ENCODE results near the gene ADGRG1. TPM values are rescaled to one million over a fixed set of nuclear protein-coding genes. Genes with fewer than 3 reads are reported as not detected.

The ADGRG1 gene
- total RNA-seq, 2 experiments from 2014 or later, result 3.3 to 3.7 TPM

GRCh38 chr16:57675741-57676551 is 47.5 kb downstream of the ADGRG1 start:
- H3K27ac Mint-ChIP-seq, result no peak overlapping the region
- POLR2A ChIA-PET, result no interaction called here

GRCh38 chr16:57676553-57677085 is 48.2 kb downstream of the ADGRG1 start:
- Mint-ChIP-seq H3K27ac (peak overlapping the region; percentile 4), H3K36me3 (ENCODE audit: low read depth) (no peaks in the 10 kb centered on the region), H3K4me3 (no peak overlapping the region), H3K9me3 (ENCODE audit: insufficient read depth) (no peaks in the 10 kb centered on the region), H3K4me1 (ENCODE audit: low read depth) (peaks cover 12% of the 10 kb centered on the region), H3K27me3 (ENCODE audit: low read depth) (peaks cover 15% of the 10 kb centered on the region)
- ChIA-PET CTCF (no interaction called here), POLR2A (no interaction called here)
- ATAC-seq (no peak), DNase-seq (no peak)

More at GRCh38 chr16:57675741-57676551, 47.5 kb downstream of the ADGRG1 start:
- H3K9me3 Mint-ChIP-seq (ENCODE audit: insufficient read depth), result no peaks in the 10 kb centered on the region
- DNase-seq (no peak), ATAC-seq (no peak)
- CTCF ChIA-PET, result no interaction called here
- H3K4me1 Mint-ChIP-seq (ENCODE audit: low read depth), result peaks cover 10% of the 10 kb centered on the region
- H3K27me3 Mint-ChIP-seq (ENCODE audit: low read depth), result peaks cover 19% of the 10 kb centered on the region
- no peaks in the 10 kb centered on the region for H3K36me3 Mint-ChIP-seq (ENCODE audit: low read depth)
- H3K4me3 Mint-ChIP-seq, result no peak overlapping the region

- no peak for DNase-seq
- ChIA-PET POLR2A (no interaction called here), CTCF (no interaction called here)
- no peak overlapping the region for H3K4me3 Mint-ChIP-seq
- H3K9me3 Mint-ChIP-seq (ENCODE audit: insufficient read depth), result no peaks in the 10 kb centered on the region
- peaks cover 14% of the 10 kb centered on the region for H3K27me3 Mint-ChIP-seq (ENCODE audit: low read depth)
- H3K36me3 Mint-ChIP-seq (ENCODE audit: low read depth), result no peaks in the 10 kb centered on the region
- peaks cover 12% of the 10 kb centered on the region for H3K4me1 Mint-ChIP-seq (ENCODE audit: low read depth)
- H3K27ac Mint-ChIP-seq, result no peak overlapping the region
- no peak for ATAC-seq
Measured at GRCh38 chr16:57677622-57678369, 49.4 kb downstream of the ADGRG1 start.

GRCh38 chr16:57679016-57679415 is 50.6 kb downstream of the ADGRG1 start:
- no peak for ATAC-seq
- ChIA-PET POLR2A (no interaction called here), CTCF (no interaction called here)
- H3K36me3 Mint-ChIP-seq (ENCODE audit: low read depth), result no peaks in the 10 kb centered on the region
- peaks cover 5% of the 10 kb centered on the region for H3K27me3 Mint-ChIP-seq (ENCODE audit: low read depth)
- H3K4me3 Mint-ChIP-seq, result no peak overlapping the region
- H3K4me1 Mint-ChIP-seq (ENCODE audit: low read depth), result peaks cover 12% of the 10 kb centered on the region
- no peak overlapping the region for H3K27ac Mint-ChIP-seq
- no peak for DNase-seq
- H3K9me3 Mint-ChIP-seq (ENCODE audit: insufficient read depth), result no peaks in the 10 kb centered on the region

GRCh38 chr16:57679767-57680482 is 51.5 kb downstream of the ADGRG1 start:
- Mint-ChIP-seq H3K9me3 (ENCODE audit: insufficient read depth) (no peaks in the 10 kb centered on the region), H3K27ac (no peak overlapping the region), H3K27me3 (ENCODE audit: low read depth) (peaks cover 3% of the 10 kb centered on the region), H3K4me3 (no peak overlapping the region), H3K4me1 (ENCODE audit: low read depth) (peaks cover 12% of the 10 kb centered on the region), H3K36me3 (ENCODE audit: low read depth) (no peaks in the 10 kb centered on the region)
- POLR2A ChIA-PET, result no interaction called here
- ATAC-seq (peak; percentile 48), DNase-seq (no peak)
- CTCF ChIA-PET, result interaction anchor here (1.5 kb wide), 2 partner anchors 8 to 47 kb away, joined by 4 read pairs; no protein-coding TSS in a partner anchor

GRCh38 chr16:57680842-57681375 is 52.5 kb downstream of the ADGRG1 start:
- CTCF ChIA-PET, result interaction anchor here (0.6 to 1.5 kb wide), 3 partner anchors 9 to 46 kb away, joined by 3 to 4 read pairs (median 4); no protein-coding TSS in a partner anchor
- POLR2A ChIA-PET, result no interaction called here
- Mint-ChIP-seq H3K27ac (no peak overlapping the region), H3K4me1 (ENCODE audit: low read depth) (peaks cover 12% of the 10 kb centered on the region), H3K36me3 (ENCODE audit: low read depth) (no peaks in the 10 kb centered on the region), H3K9me3 (ENCODE audit: insufficient read depth) (no peaks in the 10 kb centered on the region), H3K27me3 (ENCODE audit: low read depth) (no peaks in the 10 kb centered on the region), H3K4me3 (no peak overlapping the region)
- no peak for DNase-seq
- no peak for ATAC-seq

- Mint-ChIP-seq H3K9me3 (ENCODE audit: insufficient read depth) (no peaks in the 10 kb centered on the region), H3K27me3 (ENCODE audit: low read depth) (no peaks in the 10 kb centered on the region), H3K27ac (no peak overlapping the region), H3K4me1 (ENCODE audit: low read depth) (peaks cover 12% of the 10 kb centered on the region), H3K36me3 (ENCODE audit: low read depth) (no peaks in the 10 kb centered on the region), H3K4me3 (no peak overlapping the region)
- POLR2A ChIA-PET, result interaction anchor here (1.1 kb wide), 1 partner anchor 10 kb away, joined by 4 read pairs; no protein-coding TSS in a partner anchor
- DNase-seq (no peak), ATAC-seq (no peak)
- CTCF ChIA-PET, result interaction anchor here (1.2 to 1.5 kb wide), 3 partner anchors 10 to 45 kb away, joined by 3 to 4 read pairs (median 4); no protein-coding TSS in a partner anchor
Measured at GRCh38 chr16:57681950-57682728, 53.7 kb downstream of the ADGRG1 start.

GRCh38 chr16:57682809-57683635 is 54.6 kb downstream of the ADGRG1 start:
- POLR2A ChIA-PET, result interaction anchor here (1.1 kb wide), 1 partner anchor 11 kb away, joined by 4 read pairs; no protein-coding TSS in a partner anchor
- DNase-seq, result no peak
- H3K9me3 Mint-ChIP-seq (ENCODE audit: insufficient read depth), result no peaks in the 10 kb centered on the region
- ATAC-seq, result no peak
- H3K27ac Mint-ChIP-seq, result peak overlapping the region; percentile 23
- H3K27me3 Mint-ChIP-seq (ENCODE audit: low read depth), result no peaks in the 10 kb centered on the region
- no peak overlapping the region for H3K4me3 Mint-ChIP-seq
- CTCF ChIA-PET, result no interaction called here
- H3K4me1 Mint-ChIP-seq (ENCODE audit: low read depth), result peaks cover 18% of the 10 kb centered on the region
- no peaks in the 10 kb centered on the region for H3K36me3 Mint-ChIP-seq (ENCODE audit: low read depth)

- Mint-ChIP-seq H3K9me3 (ENCODE audit: insufficient read depth) (no peaks in the 10 kb centered on the region), H3K36me3 (ENCODE audit: low read depth) (no peaks in the 10 kb centered on the region), H3K27ac (peak overlapping the region; percentile 17), H3K4me3 (no peak overlapping the region), H3K4me1 (ENCODE audit: low read depth) (peaks cover 26% of the 10 kb centered on the region), H3K27me3 (ENCODE audit: low read depth) (no peaks in the 10 kb centered on the region)
- ChIA-PET CTCF (no interaction called here), POLR2A (no interaction called here)
- ATAC-seq (no peak), DNase-seq (no peak)
Measured at GRCh38 chr16:57683636-57684545, 55.5 kb downstream of the ADGRG1 start.

All from activated CD8-positive, alpha-beta T cell treated with anti-CD3 and anti-CD28 coated beads, Interleukin-2, amount 10 ng/mL, durations not matched to agents 7 days and 5 days (primary cell).